HepG2 (cell line): Measurements from ENCODE around the gene MFGE8. TPM values are rescaled to one million over a fixed set of nuclear protein-coding genes. Genes with fewer than 3 reads are reported as not detected.

Source experiments
- ATAC-seq: fragments of 200-7000 bp; cut with Tn5 transposase; 3 replicates; pipeline ENCODE4 v1.9.1; 2020; ENCODE audit warnings: mild to moderate bottlenecking, moderate library complexity
- BruUV-seq: library from RNA; stranded (reverse); fragments of 400-500 nt; replicated peaks from 2 replicates; lab custom pipeline; 2021; lab: Mats Ljungman, UMichigan
- CTCF ChIA-PET: fragments of 300-600 bp; formaldehyde crosslinking; extraction: SDS; loops from one replicate; lab custom pipeline; 2021; ENCODE audit warnings: low total read pairs, inconsistent platforms, low intra/inter-chr PET ratio; lab: Yijun Ruan, JAX
- POLR2A ChIA-PET: fragments of 350-600 bp; sonication (Branson Sonifier 250); formaldehyde crosslinking; loops from one replicate; lab custom pipeline; 2020; ENCODE audit warnings: antibody characterized with exemption, inconsistent platforms; lab: Yijun Ruan, JAX
- DNase-seq: peaks from one replicate; pipeline ENCODE4 v3.0.0-alpha.2; 2015; ENCODE audit warnings: low spot score
- FAIRE-seq: peaks from 3 replicates; lab custom pipeline; 2011; peaks lifted over from hg19 to GRCh38; lab: Jason Lieb, UNC
- H2AFZ ChIP-seq: one replicate; pipeline ENCODE4 v1.6.1; 2011; ENCODE audit warnings: low read length, inconsistent platforms
- H3K27ac ChIP-seq: fragments of 300-600 bp; 3 replicates; pipeline ENCODE4 v1.8.0; 2011; ENCODE audit warnings: mixed run types, mild to moderate bottlenecking, mixed read lengths, low read length, inconsistent platforms; ENCODE audit not compliant: insufficient read depth; ENCODE audit errors: extremely low read length
- H3K27me3 ChIP-seq, 2 experiments: fragments of 200-600 bp in 1 of 2; 2 replicates in 1 of 2; 3 replicates in 1 of 2; pipeline versions ENCODE4 v1.6.0 to v1.8.0; 2011; ENCODE audit warnings: low read length in 2 of 2, mild to moderate bottlenecking in 2 of 2, moderate library complexity in 2 of 2, inconsistent platforms in 1 of 2; ENCODE audit not compliant: insufficient read depth in 2 of 2, control insufficient read depth in 1 of 2
- H3K36me3 ChIP-seq, 2 experiments: fragments of 200-600 bp in 1 of 2; replicated peaks in 1 of 2; 2 replicates in 1 of 2; 3 replicates in 1 of 2; pipeline versions ENCODE4 v1.5.1 to v1.8.0; 2011; ENCODE audit warnings: low read length in 2 of 2, inconsistent platforms in 1 of 2; ENCODE audit not compliant: insufficient read depth in 2 of 2, control insufficient read depth in 1 of 2
- H3K4me1 ChIP-seq: 2 replicates; pipeline ENCODE4 v1.5.1; 2012; ENCODE audit warnings: low read length, inconsistent platforms; ENCODE audit not compliant: insufficient read depth
- H3K4me2 ChIP-seq: 2 replicates; pipeline ENCODE4 v1.6.0; 2011; ENCODE audit warnings: low read depth, low read length, inconsistent platforms
- H3K4me3 ChIP-seq, 3 experiments: fragments of 200-600 bp in 1 of 3; sonication (generic), shearing (Covaris generic) in 1 of 3; replicated peaks in 1 of 3; 2 replicates each; pipeline ENCODE4 v1.5.1; 2011 to 2016; ENCODE audit warnings: low read length in 3 of 3, inconsistent platforms in 2 of 3, low read depth in 2 of 3, mild to moderate bottlenecking in 2 of 3, control low read depth in 1 of 3, mixed read lengths in 1 of 3; ENCODE audit not compliant: insufficient read depth in 1 of 3
- H3K79me2 ChIP-seq: one replicate; pipeline ENCODE4 v1.6.1; 2011; ENCODE audit warnings: low read length, inconsistent platforms; ENCODE audit not compliant: insufficient read depth
- H3K9ac ChIP-seq: 2 replicates; pipeline ENCODE4 v1.6.0; 2011; ENCODE audit warnings: mild to moderate bottlenecking, low read depth, low read length, inconsistent platforms; ENCODE audit not compliant: insufficient read depth
- H3K9me3 ChIP-seq: 2 replicates; pipeline ENCODE4 v1.5.1; 2012; ENCODE audit warnings: mild to moderate bottlenecking, low read length
- H4K20me1 ChIP-seq: 2 replicates; pipeline ENCODE4 v1.6.0; 2011; ENCODE audit warnings: inconsistent platforms, mild to moderate bottlenecking, low read length, moderate library complexity; ENCODE audit not compliant: insufficient read depth
- NFRKB ChIP-seq: fragments of 450-650 bp; IDR thresholded peaks from 2 replicates; pipeline ENCODE4 v1.6.1; 2017
- TGIF2 ChIP-seq: IDR thresholded peaks from 2 replicates; pipeline ENCODE4 v1.6.1; 2016; ENCODE audit warnings: control low read depth, missing compliant biosample characterization
- ZBTB1 ChIP-seq: sonication (generic); formaldehyde crosslinking; IDR thresholded peaks from 2 replicates; pipeline ENCODE4 v1.4.0; 2020; ENCODE audit warnings: missing genetic modification reagents, borderline replicate concordance
- ZBTB7A ChIP-seq: sonication (generic); formaldehyde crosslinking; IDR thresholded peaks from 2 replicates; pipeline ENCODE4 v1.8.0; 2022; ENCODE audit warnings: mild to moderate bottlenecking, missing genetic modification reagents
- ZNF253 ChIP-seq: sonication (generic); formaldehyde crosslinking; IDR thresholded peaks from 2 replicates; pipeline ENCODE4 v1.8.0; 2022; ENCODE audit warnings: mild to moderate bottlenecking, missing genetic modification reagents, borderline replicate concordance
- ZNF484 ChIP-seq: sonication (generic); formaldehyde crosslinking; IDR thresholded peaks from 2 replicates; pipeline ENCODE4 v1.5.1; 2020; ENCODE audit warnings: mild to moderate bottlenecking, low read depth, missing genetic modification reagents, borderline replicate concordance
- ZNF563 ChIP-seq: sonication (generic); formaldehyde crosslinking; IDR thresholded peaks from 2 replicates; pipeline ENCODE4 v1.8.0; 2022; ENCODE audit warnings: mild to moderate bottlenecking, moderate library complexity, missing genetic modification reagents
- ZNF564 ChIP-seq: sonication (generic); formaldehyde crosslinking; IDR thresholded peaks from 2 replicates; pipeline ENCODE4 v1.8.1; 2023; ENCODE audit warnings: mild to moderate bottlenecking, missing genetic modification reagents
- ZNF672 ChIP-seq: sonication (generic); formaldehyde crosslinking; IDR thresholded peaks from 2 replicates; pipeline ENCODE4 v1.8.1; 2022; ENCODE audit warnings: missing genetic modification reagents
- ZNF879 ChIP-seq: sonication (generic); formaldehyde crosslinking; IDR thresholded peaks from 2 replicates; pipeline ENCODE4 v1.8.1; 2023; ENCODE audit warnings: missing genetic modification reagents
- WGBS: methylation state at CpG from one replicate; pipeline ENCODE4 v1.1.6; 2017; ENCODE audit warnings: low lambda C conversion rate; 5-methylcytosine and 5-hydroxymethylcytosine counted together
- in situ Hi-C: cut with HindIII; loops from 2 replicates; pipeline ENCODE4 v1.10.0; 2017; ENCODE audit warnings: low pct_unique_long_range_greater_than_20kb; ENCODE audit not compliant: extremely low pct_ligation_motif_present
- intact Hi-C: fragments of 100-400 bp; cut with micrococcal nuclease; formaldehyde crosslinking; loops from one replicate; pipeline ENCODE4 v1.10.0; 2022; ENCODE audit not compliant: unreplicated experiment
- polyA plus RNA-seq, 8 experiments: library from polyadenylated mRNA; depleted of rRNA in 3 of 8; stranded (reverse) in 7 of 8; unstranded in 1 of 8; fragments of >200 nt; fragmentation: Illumina TruSeq in 4 of 8; extraction: Trizol in 4 of 8; gene quantifications; 2 replicates each; pipeline versions ENCODE4 v1.2.1 to v1.2.3, GENCODE V29; 2011 to 2016; ENCODE audit warnings: low read depth in 4 of 8, missing spikeins in 1 of 8, mixed read lengths in 1 of 8; ENCODE audit not compliant: insufficient read depth in 1 of 8
- total RNA-seq, 5 experiments: library from RNA; depleted of rRNA; stranded (reverse); fragments of >200 nt; fragmentation: Illumina TruSeq; extraction: Trizol; gene quantifications; 2 replicates each; pipeline ENCODE4 v1.2.3, GENCODE V29; 2016; ENCODE audit warnings: low read depth in 1 of 5
- TF ChIP-seq, protein P1 (sequence below): sonication (generic); formaldehyde crosslinking; IDR thresholded peaks from 2 replicates; pipeline ENCODE4 v1.5.1; 2020; ENCODE audit warnings: mild to moderate bottlenecking, missing genetic modification reagents, borderline replicate concordance
- TF ChIP-seq, protein P2 (sequence below): sonication (generic); formaldehyde crosslinking; IDR thresholded peaks from 2 replicates; pipeline ENCODE4 v1.5.0; 2020; ENCODE audit warnings: missing genetic modification reagents
- TF ChIP-seq, protein P3 (sequence below): fragments of 450-650 bp; IDR thresholded peaks from 2 replicates; pipeline ENCODE4 v1.6.1; 2017; ENCODE audit warnings: mild to moderate bottlenecking
- TF ChIP-seq, protein P4 (sequence below): sonication (generic); formaldehyde crosslinking; IDR thresholded peaks from 2 replicates; pipeline ENCODE4 v1.4.0; 2020; ENCODE audit warnings: missing genetic modification reagents, low read depth, mild to moderate bottlenecking, borderline replicate concordance

The MFGE8 gene
- total and polyA plus RNA-seq, 2 of the 13 experiments (the other 11 are each of a cell fraction or from before 2014, with no cell fraction given), result 3.4 to 22.1 TPM

DNA sequence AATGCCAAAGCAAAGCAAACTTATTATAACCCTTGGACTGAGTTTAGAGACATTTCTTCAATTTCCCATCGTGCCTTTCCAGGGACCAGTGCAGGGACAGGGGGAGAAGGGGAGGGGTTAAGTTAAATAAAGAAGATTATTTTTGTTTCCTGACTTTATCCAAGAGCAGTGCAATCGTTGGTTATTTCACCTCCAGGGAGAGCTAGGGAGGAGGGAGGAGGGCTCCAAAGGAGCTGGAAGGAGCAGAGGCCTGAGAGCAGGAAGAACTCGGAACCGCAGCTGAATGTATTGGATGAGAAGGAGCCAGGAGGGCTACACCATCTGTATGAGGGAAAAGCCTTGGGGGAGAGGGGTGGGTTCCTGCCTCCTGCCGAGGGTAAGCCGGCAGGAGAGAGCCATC, 38.5 kb downstream of the MFGE8 start:
- ATAC-seq (no peak), DNase-seq (no peak), FAIRE-seq (no peak)
- Histone ChIP-seq H4K20me1 (no peaks in the 10 kb centered on the region), H3K4me3 (no peak overlapping the region), H3K36me3 (no peaks in the 10 kb centered on the region), H3K4me2 (no peak overlapping the region), H3K9ac (no peak overlapping the region), H3K79me2 (no peaks in the 10 kb centered on the region), H3K4me1 (no peaks in the 10 kb centered on the region), H3K27me3 (peaks cover 18 to 75% of the 10 kb centered on the region in 2 experiments), H3K9me3 (no peaks in the 10 kb centered on the region), H2AFZ (no peak overlapping the region), H3K27ac (no peak overlapping the region)
- intact Hi-C loops, result no loop called here
- CTCF ChIA-PET, result no interaction called here
- in situ Hi-C loops, result no loop called here
- TF ChIP-seq ZNF672 (CRISPR knock-in tag), result no peak
- TF ChIP-seq ZNF564 (CRISPR knock-in tag), result no peak
- TF ChIP-seq ZNF484 (CRISPR knock-in tag), result no peak
- no peak for TF ChIP-seq ZNF563 (CRISPR knock-in tag)
- TF ChIP-seq ZBTB1 (CRISPR knock-in tag), result no peak
- TF ChIP-seq, protein P1, sequence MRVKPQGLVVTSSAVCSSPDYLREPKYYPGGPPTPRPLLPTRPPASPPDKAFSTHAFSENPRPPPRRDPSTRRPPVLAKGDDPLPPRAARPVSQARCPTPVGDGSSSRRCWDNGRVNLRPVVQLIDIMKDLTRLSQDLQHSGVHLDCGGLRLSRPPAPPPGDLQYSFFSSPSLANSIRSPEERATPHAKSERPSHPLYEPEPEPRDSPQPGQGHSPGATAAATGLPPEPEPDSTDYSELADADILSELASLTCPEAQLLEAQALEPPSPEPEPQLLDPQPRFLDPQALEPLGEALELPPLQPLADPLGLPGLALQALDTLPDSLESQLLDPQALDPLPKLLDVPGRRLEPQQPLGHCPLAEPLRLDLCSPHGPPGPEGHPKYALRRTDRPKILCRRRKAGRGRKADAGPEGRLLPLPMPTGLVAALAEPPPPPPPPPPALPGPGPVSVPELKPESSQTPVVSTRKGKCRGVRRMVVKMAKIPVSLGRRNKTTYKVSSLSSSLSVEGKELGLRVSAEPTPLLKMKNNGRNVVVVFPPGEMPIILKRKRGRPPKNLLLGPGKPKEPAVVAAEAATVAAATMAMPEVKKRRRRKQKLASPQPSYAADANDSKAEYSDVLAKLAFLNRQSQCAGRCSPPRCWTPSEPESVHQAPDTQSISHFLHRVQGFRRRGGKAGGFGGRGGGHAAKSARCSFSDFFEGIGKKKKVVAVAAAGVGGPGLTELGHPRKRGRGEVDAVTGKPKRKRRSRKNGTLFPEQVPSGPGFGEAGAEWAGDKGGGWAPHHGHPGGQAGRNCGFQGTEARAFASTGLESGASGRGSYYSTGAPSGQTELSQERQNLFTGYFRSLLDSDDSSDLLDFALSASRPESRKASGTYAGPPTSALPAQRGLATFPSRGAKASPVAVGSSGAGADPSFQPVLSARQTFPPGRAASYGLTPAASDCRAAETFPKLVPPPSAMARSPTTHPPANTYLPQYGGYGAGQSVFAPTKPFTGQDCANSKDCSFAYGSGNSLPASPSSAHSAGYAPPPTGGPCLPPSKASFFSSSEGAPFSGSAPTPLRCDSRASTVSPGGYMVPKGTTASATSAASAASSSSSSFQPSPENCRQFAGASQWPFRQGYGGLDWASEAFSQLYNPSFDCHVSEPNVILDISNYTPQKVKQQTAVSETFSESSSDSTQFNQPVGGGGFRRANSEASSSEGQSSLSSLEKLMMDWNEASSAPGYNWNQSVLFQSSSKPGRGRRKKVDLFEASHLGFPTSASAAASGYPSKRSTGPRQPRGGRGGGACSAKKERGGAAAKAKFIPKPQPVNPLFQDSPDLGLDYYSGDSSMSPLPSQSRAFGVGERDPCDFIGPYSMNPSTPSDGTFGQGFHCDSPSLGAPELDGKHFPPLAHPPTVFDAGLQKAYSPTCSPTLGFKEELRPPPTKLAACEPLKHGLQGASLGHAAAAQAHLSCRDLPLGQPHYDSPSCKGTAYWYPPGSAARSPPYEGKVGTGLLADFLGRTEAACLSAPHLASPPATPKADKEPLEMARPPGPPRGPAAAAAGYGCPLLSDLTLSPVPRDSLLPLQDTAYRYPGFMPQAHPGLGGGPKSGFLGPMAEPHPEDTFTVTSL, result no peak
- no peak for TF ChIP-seq ZNF253
- TF ChIP-seq, protein P2, sequence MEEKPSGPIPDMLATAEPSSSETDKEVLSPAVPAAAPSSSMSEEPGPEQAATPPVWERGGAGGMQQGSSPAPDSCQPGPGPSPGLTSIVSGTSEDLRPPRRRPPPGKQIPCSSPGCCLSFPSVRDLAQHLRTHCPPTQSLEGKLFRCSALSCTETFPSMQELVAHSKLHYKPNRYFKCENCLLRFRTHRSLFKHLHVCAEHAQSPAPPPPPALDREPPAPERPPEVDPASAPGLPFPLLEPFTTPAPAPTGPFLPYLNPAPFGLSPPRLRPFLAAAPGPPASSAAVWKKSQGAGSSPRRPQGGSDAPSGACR (CRISPR knock-in tag), result no peak
- TF ChIP-seq, protein P3, sequence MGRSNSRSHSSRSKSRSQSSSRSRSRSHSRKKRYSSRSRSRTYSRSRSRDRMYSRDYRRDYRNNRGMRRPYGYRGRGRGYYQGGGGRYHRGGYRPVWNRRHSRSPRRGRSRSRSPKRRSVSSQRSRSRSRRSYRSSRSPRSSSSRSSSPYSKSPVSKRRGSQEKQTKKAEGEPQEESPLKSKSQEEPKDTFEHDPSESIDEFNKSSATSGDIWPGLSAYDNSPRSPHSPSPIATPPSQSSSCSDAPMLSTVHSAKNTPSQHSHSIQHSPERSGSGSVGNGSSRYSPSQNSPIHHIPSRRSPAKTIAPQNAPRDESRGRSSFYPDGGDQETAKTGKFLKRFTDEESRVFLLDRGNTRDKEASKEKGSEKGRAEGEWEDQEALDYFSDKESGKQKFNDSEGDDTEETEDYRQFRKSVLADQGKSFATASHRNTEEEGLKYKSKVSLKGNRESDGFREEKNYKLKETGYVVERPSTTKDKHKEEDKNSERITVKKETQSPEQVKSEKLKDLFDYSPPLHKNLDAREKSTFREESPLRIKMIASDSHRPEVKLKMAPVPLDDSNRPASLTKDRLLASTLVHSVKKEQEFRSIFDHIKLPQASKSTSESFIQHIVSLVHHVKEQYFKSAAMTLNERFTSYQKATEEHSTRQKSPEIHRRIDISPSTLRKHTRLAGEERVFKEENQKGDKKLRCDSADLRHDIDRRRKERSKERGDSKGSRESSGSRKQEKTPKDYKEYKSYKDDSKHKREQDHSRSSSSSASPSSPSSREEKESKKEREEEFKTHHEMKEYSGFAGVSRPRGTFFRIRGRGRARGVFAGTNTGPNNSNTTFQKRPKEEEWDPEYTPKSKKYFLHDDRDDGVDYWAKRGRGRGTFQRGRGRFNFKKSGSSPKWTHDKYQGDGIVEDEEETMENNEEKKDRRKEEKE, result no peak
- TF ChIP-seq, protein P4, sequence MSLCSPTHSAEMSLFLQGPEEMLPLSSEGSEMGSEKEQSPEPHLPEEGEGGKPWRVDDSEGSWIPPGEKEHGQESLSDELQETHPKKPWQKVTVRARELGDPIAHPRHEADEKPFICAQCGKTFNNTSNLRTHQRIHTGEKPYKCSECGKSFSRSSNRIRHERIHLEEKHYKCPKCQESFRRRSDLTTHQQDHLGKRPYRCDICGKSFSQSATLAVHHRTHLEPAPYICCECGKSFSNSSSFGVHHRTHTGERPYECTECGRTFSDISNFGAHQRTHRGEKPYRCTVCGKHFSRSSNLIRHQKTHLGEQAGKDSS, result no peak
- TF ChIP-seq NFRKB, result no peak
- TF ChIP-seq ZBTB7A (CRISPR knock-in tag), result no peak
- no peak for TF ChIP-seq TGIF2 (CRISPR knock-in tag)
- TF ChIP-seq ZNF879 (CRISPR knock-in tag), result no peak
- POLR2A ChIA-PET, result no interaction called here
- 1% methylated on average over 5 of the region's 6 CpGs for WGBS
- no TSS peak for BruUV-seq
